Stimulated activated CD8-positive, alpha-beta memory T cell treated with anti-CD3 and anti-CD28 coated beads, Interleukin-15, amount 100 ng/mL, for 4 hours (primary cell): ENCODE results near the gene GUCA2B.

Experiments used
- DNase-seq, 2 donors: peaks; one replicate each; pipeline ENCODE4 v3.0.0-alpha.2; 2020; ENCODE audit warnings: low read depth in 2 of 2

Gene GUCA2B

GRCh38 chr1:42142894-42143675, 10.1 kb upstream of the GUCA2B start:
- DNase-seq = no peak

DNA sequence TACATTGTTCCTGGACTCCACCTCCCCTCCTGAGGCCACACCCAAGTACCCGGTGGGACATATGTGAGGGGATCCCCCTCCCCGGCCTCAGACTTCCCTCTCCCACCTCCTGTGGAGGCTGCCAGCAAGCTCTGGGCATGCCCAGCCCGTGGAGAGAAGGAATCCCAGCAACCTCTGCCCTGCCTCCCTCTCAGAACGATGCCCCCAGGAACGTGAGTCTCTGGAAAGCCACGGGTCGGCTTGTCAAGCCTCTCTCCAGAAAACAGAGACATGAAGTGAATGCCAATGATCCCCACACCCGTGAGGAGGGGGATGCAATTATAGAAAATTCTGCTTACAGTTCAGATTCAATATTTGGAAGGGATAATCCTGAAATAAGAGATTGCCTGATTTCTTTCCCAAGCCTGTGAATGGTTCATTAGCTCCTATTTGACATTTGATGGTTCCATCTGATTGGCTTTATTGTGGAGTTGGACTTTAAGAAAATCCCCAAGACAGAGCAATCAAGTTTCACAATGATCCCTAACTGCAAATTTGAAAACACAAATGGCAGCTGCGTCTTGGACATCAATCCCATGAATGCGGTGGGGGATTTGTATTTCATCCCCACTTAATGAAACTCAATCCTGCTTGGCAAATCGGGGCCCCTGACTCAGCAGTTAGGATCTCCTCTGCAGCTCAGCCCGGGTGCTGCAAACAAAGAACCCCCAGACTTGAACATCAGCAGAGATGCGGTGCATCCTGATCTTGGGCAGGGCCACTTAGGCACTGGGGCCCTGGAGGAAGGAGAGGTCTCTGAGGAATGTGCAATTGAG, 9.1 kb upstream of the GUCA2B start:
- no peak for DNase-seq

- no peak for DNase-seq
Measured at GRCh38 chr1:42144711-42145388, 8.4 kb upstream of the GUCA2B start.

DNA sequence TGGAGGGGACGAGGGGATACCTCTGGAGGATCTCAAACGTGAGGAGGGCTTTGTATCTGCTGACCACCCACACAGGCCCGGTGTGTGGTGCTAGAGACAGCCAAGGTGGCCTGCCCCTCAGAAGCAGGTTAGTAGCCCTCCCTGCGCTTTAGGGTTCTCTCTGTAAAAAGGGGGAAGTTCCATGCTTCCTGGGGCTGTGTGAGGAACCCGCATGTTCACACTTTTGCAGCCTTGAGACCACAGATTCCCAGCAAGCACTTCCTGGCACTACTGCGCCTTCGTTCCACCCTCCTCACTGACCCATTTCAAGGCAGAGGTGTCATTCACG, 7.9 kb upstream of the GUCA2B start:
- no peak for DNase-seq

DNA sequence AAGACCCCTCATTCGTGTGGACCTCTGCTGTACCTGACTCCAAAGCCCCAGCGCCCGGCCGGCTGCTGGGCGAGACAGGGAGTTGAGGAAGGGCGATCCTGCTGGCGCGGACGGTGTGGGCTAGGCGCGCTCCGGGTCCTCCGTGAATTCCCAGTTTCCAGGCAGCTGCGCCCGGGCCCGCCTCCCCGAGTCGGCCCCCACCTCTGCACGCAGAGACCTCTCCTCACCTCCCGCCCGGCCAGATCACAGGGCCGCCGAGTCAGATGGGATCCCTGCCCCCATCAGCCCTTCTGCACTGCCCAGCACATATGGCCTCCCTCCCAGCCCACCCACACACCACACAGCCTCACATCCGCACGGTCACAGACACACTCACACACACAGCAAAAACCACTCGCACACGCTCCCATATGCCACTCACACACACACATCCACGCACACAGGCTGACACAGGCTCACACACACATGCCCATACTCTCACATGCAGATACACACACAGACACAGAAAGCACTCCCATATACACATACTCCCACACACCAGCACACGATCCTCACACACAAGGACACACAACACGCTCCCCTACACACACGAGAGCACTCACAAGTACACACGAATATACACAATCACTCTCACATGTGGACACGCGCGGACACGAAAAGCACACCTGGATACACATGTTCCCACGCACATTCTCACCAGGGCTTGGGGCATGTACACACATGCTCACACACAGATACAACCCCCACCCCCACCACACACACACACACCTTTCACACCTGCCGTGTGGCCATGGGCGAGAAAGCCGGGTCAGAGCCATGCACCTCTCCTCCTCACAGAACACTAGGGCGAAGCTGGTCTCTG, 7.2 kb upstream of the GUCA2B start:
- no peak for DNase-seq

- peak in 1 of 2 donors; percentile 32 for DNase-seq
Measured at GRCh38 chr1:42146626-42147320, 6.4 kb upstream of the GUCA2B start.

DNA sequence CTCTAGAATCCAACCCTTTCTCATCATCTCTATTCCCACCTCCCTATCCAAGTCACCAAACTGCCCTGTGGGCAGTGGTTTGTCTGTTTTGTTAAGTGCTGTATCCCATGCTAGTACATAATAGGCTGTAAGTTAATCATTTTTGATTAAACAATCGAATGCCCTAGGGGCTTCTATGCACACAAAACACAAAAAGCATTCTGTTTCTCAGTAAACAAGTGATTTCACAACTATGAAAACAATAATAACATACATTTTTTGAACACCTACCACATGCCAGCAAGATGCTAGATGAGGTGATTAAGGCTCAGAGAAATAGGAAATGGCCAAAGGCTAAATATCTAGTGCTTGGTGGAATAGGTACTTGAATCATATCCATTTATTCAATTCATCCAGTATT, 5.0 kb upstream of the GUCA2B start:
- DNase-seq = no peak

- no peak for DNase-seq
Measured at GRCh38 chr1:42150651-42151050, 2.6 kb upstream of the GUCA2B start.

DNA sequence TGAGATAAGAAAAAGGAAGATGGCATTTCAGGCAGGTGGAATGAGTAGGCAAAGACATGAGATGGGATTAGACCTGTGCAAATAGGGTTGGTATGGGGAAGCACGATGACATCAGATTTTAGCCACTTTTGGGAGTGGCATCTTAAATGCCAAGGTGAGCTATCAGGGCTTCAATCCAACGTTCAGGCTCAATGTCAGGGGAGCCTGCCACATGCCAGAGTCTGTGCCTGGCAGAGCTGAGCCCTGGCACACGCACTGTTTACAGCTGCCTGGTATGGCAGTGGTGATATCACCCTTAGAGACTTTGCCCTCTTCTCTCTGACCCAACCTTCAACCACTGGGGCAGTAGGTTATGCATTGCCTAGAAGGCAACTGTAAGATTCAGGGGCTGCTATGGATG, 1.1 kb upstream of the GUCA2B start:
- no peak for DNase-seq

DNA sequence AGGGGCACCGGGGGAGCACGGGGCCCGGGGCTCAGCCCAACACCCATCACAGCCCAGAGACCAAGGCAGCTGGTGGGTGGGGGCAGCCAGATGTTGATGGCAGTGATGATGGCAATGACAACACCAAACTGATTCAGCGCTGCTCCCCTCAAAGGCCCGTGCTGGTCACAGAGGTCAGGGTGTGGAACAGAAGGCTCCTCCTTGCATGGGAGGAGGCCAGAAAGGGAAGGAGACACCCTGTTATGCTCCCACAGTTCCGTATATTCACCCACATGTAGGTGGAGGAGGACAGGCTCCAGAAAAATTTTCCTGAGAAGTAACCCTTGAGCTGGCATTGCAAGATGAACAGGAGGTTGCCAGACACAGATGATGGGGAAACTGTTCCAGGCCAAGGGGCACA, 414 bp downstream of the GUCA2B start:
- no peak for DNase-seq

DNA sequence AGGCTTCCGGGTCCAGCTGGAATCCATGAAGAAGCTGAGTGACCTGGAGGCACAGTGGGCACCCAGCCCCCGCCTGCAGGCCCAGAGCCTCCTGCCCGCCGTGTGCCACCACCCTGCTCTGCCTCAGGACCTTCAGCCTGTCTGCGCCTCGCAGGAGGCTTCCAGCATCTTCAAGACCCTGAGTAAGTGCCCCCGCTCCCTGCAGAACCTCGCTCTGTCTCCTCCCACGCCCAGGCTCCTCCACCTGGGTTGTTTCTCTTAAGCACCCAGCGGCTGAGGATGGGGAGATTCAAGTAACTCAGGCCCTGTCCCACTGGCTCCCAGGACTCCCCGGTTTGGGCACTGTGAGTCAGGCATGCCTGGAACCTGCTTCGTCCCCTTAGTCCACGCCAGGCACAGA, 1.5 kb downstream of the GUCA2B start:
- no peak for DNase-seq

GRCh38 chr1:42155362-42155761, 2.2 kb downstream of the GUCA2B start:
- no peak for DNase-seq

DNA sequence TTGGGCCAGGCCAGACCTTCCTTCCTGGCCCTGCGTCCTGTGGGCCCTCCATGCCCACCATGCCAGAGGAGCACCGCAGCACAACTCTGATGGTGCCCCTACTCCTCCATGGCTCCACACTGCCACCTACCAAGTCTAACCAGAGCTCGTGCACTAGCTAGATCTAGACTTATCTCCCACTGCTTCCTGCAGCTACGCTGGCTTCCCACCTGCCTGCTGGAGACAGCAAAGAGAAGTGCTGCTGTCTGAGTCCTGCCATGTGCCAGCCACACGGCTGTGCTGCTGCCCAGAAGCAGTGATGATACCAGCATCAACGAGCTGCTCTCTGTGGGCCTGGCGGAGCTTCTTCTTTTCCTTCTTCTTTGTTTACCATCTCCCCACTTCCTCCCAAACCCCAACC, 4.5 kb downstream of the GUCA2B start:
- DNase-seq = no peak

DNA sequence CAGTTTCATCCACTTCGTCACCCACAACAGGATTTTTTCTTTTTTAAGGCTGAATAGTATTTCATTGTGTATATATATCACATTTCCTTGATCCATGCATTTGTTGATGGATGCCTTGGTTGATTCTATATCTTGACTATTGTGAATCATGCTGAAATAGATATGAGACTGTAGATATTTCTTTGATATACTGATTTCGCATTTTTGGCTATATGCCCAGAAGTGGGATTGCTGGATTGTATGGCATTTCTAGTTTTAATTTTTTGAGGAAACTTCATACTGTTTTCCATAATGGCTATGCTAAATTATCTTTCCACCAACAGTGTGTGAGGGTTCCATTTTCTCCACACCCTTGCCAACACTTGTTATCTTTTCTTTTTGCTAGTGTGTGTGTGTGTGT, 5.0 kb downstream of the GUCA2B start:
- DNase-seq = no peak

- DNase-seq = no peak
Measured at GRCh38 chr1:42162181-42162580, 9.0 kb downstream of the GUCA2B start.

- DNase-seq = no peak
Measured at GRCh38 chr1:42163114-42163513, 9.9 kb downstream of the GUCA2B start.

GRCh38 chr1:42163536-42164503, 10.6 kb downstream of the GUCA2B start:
- DNase-seq = no peak

DNA sequence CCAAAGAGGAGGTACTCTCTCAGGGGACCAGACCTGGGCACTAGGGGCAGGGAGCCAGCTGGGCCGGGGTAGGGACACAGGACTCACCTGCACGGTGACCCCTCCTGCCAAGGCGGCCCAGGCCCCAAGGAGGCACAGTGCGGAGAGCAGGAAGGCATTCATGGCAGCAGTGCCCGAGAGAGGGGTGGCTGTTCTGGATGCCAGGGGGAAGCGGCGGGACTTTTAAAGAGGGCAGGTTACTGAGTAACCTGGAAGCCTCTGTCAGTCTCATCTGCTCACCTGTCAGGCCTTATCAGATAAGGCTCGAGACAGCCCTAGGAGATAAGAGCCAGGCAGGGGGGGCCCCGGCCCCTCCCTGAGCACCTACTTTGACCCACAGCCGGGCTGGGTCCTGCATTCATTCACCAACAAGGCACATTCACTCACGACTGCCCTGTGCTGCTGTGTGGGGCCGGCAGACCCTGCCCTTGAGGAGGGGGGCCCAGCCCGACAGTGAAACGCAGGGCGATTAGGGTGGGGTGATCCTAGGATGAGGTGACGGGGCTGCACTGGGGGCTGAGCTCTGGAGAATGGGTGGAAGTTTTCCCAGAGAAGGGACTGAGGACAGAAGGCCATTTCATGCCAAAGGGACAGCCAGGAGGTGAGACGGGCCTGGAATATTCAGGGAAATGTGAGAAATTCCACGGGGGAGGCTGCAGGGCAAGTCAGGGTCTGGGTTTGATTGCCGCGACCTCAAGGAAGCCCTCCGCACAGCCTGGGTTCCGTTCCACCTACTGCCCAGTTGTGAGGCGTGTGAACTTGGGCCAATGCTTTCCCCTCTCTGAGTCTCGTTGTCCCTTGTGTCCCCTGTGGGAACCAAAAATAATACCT, 11.6 kb downstream of the GUCA2B start, which contains the start of gene GUCA2A:
Gene GUCA2A, minus strand, starts transcription at position 195 of the 870 bp plus-strand sequence. Its CDS starts 33 bp downstream, at position 162.
- DNase-seq = no peak
